Mammary epithelial cell (primary cell): ENCODE measurements around the gene BNIP2.

Experiments
- EZH2 ChIP-seq: IDR thresholded peaks from 2 replicates; pipeline ENCODE4 v1.6.1; 2012; ENCODE audit warnings: low read length, inconsistent platforms, borderline replicate concordance
- TF ChIP-seq, protein P1 (sequence below), 2 donors: IDR thresholded peaks in 1 of 2; conservative IDR thresholded peaks in 1 of 2; 2 replicates each; pipeline ENCODE4 v1.5.1; 2011 to 2012; ENCODE audit warnings: inconsistent platforms in 2 of 2, low read length in 2 of 2, mild to moderate bottlenecking in 2 of 2, control low read depth in 1 of 2, low read depth in 1 of 2; ENCODE audit not compliant: insufficient read depth in 1 of 2; ENCODE audit errors: extremely low read depth in 1 of 2

- TF ChIP-seq, protein P1, sequence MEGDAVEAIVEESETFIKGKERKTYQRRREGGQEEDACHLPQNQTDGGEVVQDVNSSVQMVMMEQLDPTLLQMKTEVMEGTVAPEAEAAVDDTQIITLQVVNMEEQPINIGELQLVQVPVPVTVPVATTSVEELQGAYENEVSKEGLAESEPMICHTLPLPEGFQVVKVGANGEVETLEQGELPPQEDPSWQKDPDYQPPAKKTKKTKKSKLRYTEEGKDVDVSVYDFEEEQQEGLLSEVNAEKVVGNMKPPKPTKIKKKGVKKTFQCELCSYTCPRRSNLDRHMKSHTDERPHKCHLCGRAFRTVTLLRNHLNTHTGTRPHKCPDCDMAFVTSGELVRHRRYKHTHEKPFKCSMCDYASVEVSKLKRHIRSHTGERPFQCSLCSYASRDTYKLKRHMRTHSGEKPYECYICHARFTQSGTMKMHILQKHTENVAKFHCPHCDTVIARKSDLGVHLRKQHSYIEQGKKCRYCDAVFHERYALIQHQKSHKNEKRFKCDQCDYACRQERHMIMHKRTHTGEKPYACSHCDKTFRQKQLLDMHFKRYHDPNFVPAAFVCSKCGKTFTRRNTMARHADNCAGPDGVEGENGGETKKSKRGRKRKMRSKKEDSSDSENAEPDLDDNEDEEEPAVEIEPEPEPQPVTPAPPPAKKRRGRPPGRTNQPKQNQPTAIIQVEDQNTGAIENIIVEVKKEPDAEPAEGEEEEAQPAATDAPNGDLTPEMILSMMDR (conservative IDR thresholded peaks at IDR 0.05 in 1 of 2, IDR thresholded peaks at IDR 0.05 in 1 of 2; ENCODE audit: extremely low read depth in 1 of 2, insufficient read depth in 1 of 2, low read depth in 1 of 2, low read length in 2 of 2): no peak
- TF ChIP-seq EZH2: no peak
These were observed 33.4 kb upstream of the BNIP2 start for GRCh38 chr15:59722476-59722875.
